Amniotic epithelial cell (primary cell): ENCODE data around the gene BEGAIN.

Experiments used
- DNase-seq: peaks from one replicate; pipeline ENCODE4 v3.0.0-alpha.2; 2010; ENCODE audit warnings: low read depth

BEGAIN gene

DNA sequence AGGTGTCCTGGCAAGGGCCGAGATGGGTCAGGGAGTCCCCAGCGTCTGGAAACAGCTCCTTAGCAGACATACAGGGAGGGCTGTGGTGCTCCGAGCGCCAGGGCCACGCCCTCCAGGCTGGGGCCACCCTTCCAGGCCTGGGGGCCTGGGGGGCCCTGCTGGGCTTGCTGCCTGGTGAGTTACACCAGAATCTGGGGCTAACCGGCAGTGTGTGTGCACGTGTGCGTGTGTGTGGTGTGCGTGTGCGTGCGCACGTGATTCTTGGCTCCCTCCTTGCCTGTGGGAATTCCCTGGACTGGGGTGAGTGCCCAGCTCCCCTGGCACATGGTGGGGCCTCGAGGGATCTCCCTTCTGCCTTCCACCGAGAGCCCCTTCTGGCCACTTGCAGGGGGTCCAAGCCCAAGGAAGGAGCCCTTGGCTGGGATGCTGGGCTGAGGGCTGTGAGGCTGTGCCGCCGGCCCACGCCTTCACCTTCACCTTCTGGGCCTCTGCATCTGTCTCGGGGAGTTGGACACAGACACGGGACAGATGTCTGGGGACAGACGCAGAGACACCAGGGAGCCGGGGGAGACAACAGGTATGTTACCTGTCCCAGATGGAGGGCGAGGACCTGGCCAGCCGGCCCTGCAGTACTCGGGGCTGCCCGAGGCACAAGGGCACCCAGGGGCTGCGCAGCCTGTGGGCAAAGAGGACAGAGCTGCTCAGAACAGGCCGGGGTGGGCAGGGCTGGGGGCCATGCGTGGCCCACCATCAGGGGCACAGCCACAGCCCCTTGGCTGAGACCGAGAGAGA lies 37.2 kb downstream of the BEGAIN start:
- DNase-seq: no peak

DNA sequence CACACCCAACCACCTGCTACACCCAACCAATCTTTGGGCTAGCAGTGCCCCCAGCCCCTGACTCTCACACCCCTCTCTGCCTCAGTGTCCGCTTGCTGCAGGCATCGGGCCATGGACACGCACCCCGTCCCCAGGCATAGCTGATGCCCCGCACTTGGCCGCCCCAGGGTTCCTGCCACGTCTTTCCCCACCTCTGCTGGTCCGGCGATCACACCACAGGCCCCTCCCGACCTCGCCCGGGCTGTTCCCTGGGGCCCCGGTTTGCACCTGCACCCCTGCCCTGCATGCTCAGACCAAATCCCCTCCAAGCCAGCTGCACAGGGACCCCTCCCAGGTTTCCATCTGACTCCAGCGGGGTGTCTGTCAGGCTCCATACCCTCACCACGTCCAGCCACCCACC lies 38.3 kb downstream of the BEGAIN start:
- DNase-seq: no peak

- no peak for DNase-seq
Observed at GRCh38 chr14:100548295-100548655, 38.9 kb downstream of the BEGAIN start.

- DNase-seq: no peak
Observed at GRCh38 chr14:100547633-100548294, 39.5 kb downstream of the BEGAIN start.

GRCh38 chr14:100546051-100546443 lies 41.2 kb downstream of the BEGAIN start:
- no peak for DNase-seq

DNA sequence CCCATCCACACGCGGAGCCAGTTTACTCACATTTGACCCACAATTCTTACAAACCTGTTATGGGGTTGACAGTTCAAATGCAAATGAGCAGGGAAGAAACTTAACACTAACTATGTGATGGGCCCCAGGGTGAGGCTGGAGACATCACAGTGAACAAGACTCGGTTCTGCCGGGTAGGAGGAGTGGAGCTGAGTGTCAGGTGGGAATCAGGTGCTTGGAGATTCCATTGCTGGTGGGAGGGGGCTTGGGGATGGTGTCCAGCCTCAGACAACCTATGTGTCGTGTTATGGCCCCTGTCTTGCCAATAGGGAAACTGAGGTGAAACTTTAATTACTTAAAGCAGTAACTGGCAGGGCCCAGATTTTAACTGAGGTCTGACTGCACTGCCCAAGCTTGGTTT lies 41.9 kb downstream of the BEGAIN start:
- DNase-seq: no peak

DNA sequence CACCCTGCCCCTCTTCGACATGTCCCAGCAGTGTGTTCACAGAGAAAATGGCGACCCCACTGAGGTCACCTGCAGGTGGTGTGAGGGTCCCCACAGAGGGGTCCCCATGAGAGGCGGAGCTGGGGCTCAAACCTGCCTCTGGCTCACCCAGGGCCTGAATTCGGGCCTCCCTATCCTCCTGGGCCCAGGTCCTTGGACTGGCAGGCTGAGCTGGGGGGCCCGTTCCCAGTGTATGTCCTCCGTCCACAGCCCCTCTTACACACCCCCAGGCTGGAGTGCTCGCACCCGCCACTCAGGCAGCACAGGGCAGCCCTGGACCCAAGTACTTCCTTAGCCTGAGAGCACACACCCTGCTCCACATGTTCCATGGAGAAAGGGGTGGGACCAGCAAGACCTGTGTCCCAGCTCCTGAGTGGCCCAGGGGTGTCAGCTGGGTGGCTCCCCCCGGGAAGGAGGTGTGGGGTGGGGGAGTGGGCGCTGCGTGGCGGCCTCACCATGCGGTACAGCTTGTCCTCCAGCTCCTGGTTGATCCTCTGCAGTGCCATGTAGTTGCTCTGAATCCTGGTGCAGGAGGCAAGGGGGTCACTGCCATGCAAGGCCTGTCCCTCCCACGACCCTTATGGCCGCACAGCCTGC lies 42.6 kb downstream of the BEGAIN start:
- no peak for DNase-seq

DNA sequence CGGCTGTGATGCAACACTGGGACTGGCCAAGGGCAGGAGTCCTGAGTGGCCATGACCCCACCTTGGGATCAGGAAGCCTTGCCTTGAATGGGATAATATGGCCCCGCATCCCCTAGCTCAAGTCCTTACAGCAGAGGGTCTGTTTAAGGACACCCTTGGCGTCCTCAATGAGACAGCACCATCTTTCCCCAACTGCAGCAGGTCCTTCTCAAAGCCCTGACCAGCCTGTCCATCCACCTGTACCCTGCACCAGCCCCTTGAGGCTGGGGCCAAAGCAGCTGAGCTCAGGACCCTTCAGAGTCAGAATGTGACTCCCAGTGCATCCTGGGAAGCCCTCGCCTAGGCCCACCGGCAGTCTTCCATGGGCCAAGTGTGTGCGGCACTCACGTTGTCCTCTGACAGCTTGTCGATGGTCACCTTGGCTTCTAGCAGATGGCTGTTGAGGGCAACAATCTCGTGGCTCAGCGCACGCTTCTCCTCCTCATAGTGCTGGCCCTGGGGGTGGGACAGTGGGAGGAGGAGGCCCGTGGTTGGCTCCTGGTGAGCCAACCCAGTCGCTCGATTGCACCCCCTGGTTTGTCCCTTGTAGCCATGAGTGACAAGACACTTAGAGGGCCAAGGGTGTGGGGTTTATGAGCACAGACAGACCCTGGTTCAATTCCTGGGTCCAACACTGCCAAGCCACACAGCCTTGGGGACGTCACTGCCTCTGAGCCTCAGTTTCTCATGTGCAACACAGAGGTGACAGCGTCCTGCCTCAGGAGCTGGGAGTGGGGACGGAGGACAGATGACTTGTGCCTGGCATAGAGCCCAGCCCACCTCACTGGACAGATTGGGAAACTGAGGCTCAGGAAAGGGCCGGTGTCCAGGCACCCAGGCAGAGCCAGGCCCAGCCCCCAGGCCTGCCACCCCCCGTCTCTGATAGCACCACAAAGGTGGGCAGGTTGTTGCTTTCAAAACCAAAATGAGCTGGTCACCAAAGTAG lies 43.5 kb downstream of the BEGAIN start:
- no peak for DNase-seq

DNA sequence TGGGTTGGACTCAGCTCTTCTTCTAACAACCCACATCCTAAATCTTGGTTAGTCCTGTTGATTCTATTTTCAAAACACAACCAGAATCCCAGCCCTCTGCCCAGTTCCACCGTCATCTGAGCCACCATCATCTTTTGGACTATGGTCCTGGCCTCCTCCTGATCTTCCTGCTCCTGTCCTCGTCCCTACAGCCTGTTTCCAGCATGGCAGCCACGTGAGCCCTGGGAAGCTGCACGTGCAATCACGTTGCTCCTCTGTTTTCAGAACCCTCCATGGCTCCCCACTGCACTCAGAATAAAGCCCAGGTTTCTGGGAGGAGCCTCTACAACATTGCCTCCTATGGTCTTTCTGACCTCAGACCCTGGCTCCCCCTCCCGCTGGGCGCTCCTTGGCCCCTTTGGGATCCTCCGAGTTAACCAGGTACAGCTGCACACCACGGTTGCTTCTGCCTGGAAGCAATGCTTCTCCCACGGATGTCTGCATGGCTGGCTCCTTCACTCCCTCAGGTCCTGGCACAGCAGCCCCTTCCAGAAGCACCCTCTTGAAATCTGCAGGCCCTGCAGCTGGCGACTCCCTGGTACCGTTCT lies 44.5 kb downstream of the BEGAIN start:
- DNase-seq: no peak

- no peak for DNase-seq
Observed at GRCh38 chr14:100541621-100542560, 45.3 kb downstream of the BEGAIN start.

DNA sequence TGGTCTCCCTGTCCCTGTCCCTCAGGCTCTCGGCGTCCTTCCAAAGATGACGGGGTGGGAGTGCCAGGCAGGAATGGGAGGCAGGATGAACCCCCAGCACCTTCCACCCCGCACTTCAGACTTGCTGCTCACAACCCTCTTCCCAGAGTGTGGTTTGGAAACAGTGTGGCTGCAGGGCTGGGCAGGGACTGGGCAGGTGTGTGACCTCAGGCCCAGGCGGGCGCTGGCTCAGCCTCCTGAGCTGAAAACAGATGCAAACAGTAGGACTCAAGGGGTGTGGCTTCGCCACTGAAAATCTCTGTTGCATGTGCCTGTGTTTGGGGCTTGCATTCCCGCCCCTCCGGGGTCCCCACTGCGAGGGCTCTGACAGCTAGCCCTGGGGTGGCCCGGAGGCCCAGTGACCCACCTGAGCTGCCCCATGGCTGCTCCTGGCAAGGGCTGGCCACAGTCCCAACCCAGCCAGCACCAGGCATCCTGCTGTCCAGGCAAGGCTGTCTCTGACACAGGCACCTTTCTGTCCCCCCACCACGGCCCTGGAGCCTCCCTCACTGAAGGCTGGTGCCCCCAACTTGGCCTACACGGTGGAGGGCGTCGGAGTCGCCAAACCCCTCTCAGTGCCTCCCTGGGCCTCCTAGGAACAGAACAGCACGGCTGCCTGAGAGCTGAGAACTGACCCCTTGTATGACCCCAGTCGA lies 46.1 kb downstream of the BEGAIN start:
- DNase-seq: no peak

GRCh38 chr14:100540141-100540925 lies 46.9 kb downstream of the BEGAIN start:
- no peak for DNase-seq

DNA sequence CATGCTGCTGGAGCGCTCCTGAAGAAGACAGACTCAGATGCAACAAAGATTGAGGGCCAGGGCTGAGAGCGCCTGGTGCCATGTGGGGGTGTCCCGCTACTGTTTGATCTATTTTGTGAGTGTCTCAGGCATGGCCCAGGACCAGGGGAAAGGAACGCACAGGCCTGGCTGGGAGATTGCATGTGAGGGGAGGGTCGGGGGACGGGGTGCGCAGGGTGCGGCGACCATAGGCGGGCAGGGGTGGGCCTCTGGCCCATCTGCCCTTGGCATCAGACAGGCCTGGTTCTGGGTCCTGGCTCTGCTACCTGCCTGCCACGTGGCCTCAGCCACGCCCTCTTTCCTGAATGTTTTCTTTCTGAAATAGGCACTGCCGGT lies 47.5 kb downstream of the BEGAIN start:
- DNase-seq: no peak

GRCh38 chr14:100539003-100539660 lies 48.1 kb downstream of the BEGAIN start:
- DNase-seq: no peak

GRCh38 chr14:100538351-100539002 lies 48.7 kb downstream of the BEGAIN start:
- DNase-seq: no peak

- no peak for DNase-seq
Observed at GRCh38 chr14:100537446-100538350, 49.5 kb downstream of the BEGAIN start.
